Dermis blood vessel endothelial cell (primary cell): ENCODE results near the gene BAHCC1. TPM values are rescaled to one million over a fixed set of nuclear protein-coding genes. Genes with fewer than 3 reads are reported as not detected.
A peak's percentile ranks its signal among the peaks of the same experiment; 100 is the strongest.

Experiments used
- DNase-seq: peaks from one replicate; pipeline ENCODE4 v3.0.0; 2010
- total RNA-seq: library from RNA; depleted of rRNA; stranded (reverse); fragments of >200 nt; gene quantifications from 2 replicates; pipeline ENCODE4 v1.2.3, GENCODE V29; 2014

BAHCC1 gene
- total RNA-seq, 1 donor from 2014 or later = 4.8 TPM

GRCh38 chr17:81368161-81369022, 26.9 kb upstream of the BAHCC1 start:
- DNase-seq = no peak

GRCh38 chr17:81370294-81370693, 25.0 kb upstream of the BAHCC1 start:
- no peak for DNase-seq

- DNase-seq = peak; percentile 74
Measured at GRCh38 chr17:81371910-81372760, 23.1 kb upstream of the BAHCC1 start.

GRCh38 chr17:81373536-81374160, 21.6 kb upstream of the BAHCC1 start:
- DNase-seq = no peak

GRCh38 chr17:81374890-81375289, 20.4 kb upstream of the BAHCC1 start:
- DNase-seq = no peak

- DNase-seq = no peak
Measured at GRCh38 chr17:81376946-81377714, 18.1 kb upstream of the BAHCC1 start.

- no peak for DNase-seq
Measured at GRCh38 chr17:81378941-81379511, 16.2 kb upstream of the BAHCC1 start.

GRCh38 chr17:81379523-81379942, 15.7 kb upstream of the BAHCC1 start:
- no peak for DNase-seq

GRCh38 chr17:81380131-81380530, 15.1 kb upstream of the BAHCC1 start:
- DNase-seq = no peak

- no peak for DNase-seq
Measured at GRCh38 chr17:81380666-81381518, 14.4 kb upstream of the BAHCC1 start.

- no peak for DNase-seq
Measured at GRCh38 chr17:81381632-81382577, 13.4 kb upstream of the BAHCC1 start.

GRCh38 chr17:81382851-81383250, 12.4 kb upstream of the BAHCC1 start:
- DNase-seq = no peak

GRCh38 chr17:81383504-81384421, 11.5 kb upstream of the BAHCC1 start:
- DNase-seq = no peak

- no peak for DNase-seq
Measured at GRCh38 chr17:81384929-81385319, 10.3 kb upstream of the BAHCC1 start.

- no peak for DNase-seq
Measured at GRCh38 chr17:81385320-81386111, 9.7 kb upstream of the BAHCC1 start.

GRCh38 chr17:81386141-81386645, 9.1 kb upstream of the BAHCC1 start:
- no peak for DNase-seq

- peak; percentile 22 for DNase-seq
Measured at GRCh38 chr17:81386646-81387099, 8.6 kb upstream of the BAHCC1 start.
